Activated CD8-positive, alpha-beta memory T cell treated with anti-CD3 and anti-CD28 coated beads for 48 hours (primary cell): Measurements from ENCODE around the gene COA5.
"Not testable (repeated sequence)": the region's sequence is repeated elsewhere in the genome, so short reads cannot be mapped to it uniquely, and the experiment has no call there.

Experiments used
- DNase-seq, 3 experiments: peaks; one replicate each; pipeline ENCODE4 v3.0.0-alpha.2; 2020; ENCODE audit warnings: low read depth in 2 of 3, low spot score in 2 of 3

Gene COA5

DNA sequence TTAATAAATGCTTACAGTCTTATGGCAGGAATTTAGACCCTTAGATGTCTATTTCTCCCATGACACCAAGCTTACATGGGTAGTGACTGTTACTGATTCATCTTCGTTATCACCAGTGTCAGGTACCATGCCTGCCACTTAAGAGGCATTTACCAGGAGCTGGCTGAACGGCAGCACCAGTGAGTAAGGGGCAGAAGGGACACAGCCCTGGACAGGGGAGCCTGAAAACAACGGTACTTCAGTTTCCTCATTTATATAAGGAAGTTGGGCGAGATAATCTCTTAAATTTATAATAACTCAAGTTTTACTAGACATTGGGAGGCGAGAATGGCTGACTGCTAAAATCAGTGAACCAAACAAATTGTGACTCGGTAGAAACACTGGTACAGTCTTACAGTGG, 1.2 kb downstream of the COA5 start:
- DNase-seq: no peak

DNA sequence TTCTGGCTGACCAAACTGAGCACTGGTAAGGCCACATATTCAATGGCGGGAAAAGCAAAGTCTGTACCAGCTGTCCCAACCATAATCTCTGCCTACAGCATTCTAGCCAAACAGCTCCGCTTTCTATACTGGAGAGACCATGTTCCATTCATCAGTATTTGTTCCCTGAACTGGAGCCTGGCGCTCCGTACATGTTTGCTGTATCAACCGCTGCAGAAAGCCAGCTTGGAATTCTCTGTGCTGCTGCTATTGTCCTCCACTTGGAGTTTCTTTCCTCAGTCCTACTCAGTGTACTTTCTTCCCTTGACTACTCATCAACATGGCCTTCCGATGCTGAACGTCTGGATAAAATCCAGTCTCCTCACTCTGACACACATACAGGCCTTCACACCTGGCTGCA, 1.9 kb downstream of the COA5 start:
- no peak for DNase-seq

DNA sequence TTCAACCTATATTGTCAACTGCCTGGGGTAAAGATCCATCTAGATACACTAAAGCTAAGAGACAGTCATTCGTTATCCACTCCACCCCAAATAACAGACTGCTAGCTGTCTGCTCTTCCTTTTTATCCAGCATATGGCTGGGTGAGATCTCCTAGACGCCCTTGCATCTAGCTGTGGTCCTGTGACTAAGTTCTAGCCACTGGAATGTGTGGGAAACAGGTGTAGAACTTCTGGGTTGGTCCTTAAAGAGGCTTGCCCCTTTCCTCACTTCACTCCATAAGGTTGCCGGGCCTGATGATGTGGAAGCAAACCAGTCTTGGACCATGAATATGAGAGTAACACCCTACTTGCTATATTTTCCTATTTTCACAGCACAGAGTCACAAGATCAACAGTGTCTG, 3.2 kb downstream of the COA5 start:
- DNase-seq: no peak

GRCh38 chr2:98604547-98604946, 3.8 kb downstream of the COA5 start:
- DNase-seq: no peak

DNA sequence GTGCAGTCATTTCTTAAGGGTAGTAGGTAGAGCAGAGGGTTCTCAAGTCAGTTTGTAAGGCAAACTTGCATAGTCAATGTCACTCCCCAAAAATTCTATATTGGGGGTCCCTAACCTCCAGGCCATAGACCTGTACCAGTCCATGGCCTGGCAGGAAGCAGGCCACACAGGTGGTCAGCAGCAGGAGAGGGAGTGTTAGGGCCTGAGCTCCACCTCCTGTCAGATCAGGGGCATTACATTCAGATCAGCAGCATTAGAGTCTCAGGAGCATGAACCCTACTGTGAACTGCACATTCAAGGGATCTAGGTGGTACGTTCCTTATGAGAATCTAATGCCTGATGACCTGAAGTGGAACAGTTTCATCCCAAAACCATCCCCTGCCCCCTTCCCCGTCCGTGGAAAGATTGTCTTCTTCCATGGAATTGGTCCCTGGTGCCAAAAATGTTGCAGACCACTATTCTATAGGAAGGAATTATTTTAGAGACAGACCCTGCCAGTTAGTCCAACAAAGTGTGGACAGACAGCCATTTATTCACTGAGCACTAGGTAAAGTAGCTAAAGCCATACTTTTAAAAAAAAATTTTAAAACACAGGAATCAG, 6.7 kb downstream of the COA5 start:
- no peak for DNase-seq

DNA sequence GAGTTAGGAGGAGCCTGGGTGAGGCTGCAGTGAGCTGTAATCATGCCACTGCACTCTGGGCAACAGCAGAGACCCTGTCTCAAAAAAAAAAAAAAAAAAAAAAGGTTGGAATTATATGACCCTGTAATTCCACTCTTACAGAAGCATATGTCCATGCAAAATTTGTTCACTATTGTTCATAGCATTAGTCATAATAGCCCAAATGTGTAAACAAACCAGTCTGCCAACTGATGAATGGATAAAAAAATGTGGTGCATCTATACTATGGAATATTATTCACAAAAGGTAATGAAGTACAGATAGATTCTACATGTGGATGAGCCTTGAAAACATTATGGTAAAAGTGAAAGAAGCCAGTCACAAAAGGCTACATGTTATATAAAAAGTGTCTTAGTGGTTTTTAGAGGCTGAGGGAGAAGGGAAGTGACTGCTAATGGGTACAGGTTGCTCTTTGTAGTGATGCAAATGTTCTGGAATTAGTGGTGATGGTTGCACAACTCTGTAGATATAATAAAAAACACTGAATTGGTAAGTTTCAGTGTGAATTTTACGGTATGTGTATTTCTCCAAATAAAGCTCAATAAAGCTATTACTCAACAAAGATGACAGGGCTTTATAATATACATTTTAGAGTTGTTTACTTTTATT, 9.4 kb downstream of the COA5 start:
- no peak for DNase-seq

- not testable (repeated sequence) for DNase-seq
These were observed 13.6 kb downstream of the COA5 start for GRCh38 chr2:98594665-98595064.

- no peak for DNase-seq
These were observed 15.7 kb downstream of the COA5 start for GRCh38 chr2:98592565-98592964.

DNA sequence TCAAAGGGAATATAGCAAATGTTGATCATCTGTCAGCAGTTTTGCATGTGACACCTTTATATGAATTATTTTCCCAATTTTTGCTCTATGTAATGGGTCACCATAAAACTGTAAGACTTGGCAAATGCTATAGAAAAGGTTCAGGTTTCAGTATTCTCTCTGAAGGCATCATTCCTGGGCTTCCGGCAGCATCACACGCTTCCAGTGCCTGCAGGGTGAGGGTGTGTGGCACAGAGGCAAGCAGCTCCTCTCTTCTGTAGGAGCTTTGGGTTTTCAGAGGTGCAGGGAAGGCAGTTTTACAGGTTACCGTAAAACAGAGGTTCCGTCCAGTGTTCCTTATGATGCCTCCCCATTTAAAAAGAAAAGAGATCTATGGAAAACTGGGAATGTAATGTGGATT, 18.8 kb downstream of the COA5 start:
- no peak for DNase-seq

GRCh38 chr2:98588880-98589431, 19.4 kb downstream of the COA5 start:
- no peak for DNase-seq

GRCh38 chr2:98586551-98587140, 21.7 kb downstream of the COA5 start:
- no peak for DNase-seq

GRCh38 chr2:98585386-98585785, 22.9 kb downstream of the COA5 start:
- DNase-seq: no peak

- no peak for DNase-seq
These were observed 24.3 kb downstream of the COA5 start for GRCh38 chr2:98583816-98584618.

DNA sequence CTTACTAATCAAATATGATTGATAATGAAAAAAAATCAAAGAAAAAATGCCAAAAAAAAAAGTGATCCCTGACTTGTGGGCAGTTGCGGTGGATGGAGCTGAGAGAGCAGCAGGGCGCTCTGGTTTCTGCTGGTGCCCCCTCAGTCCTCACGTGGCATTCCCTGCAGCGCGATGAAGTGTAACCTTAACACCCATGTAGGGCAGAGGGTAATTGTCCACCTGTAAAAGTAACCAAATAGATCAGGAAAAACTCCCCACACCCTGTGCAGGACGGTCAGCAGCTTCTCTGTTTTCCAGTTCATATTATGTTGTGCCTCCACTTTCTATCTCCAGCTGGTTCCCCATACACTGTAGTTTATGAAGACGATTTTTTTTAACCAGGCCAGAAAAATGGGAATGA, 25.0 kb downstream of the COA5 start:
- no peak for DNase-seq

DNA sequence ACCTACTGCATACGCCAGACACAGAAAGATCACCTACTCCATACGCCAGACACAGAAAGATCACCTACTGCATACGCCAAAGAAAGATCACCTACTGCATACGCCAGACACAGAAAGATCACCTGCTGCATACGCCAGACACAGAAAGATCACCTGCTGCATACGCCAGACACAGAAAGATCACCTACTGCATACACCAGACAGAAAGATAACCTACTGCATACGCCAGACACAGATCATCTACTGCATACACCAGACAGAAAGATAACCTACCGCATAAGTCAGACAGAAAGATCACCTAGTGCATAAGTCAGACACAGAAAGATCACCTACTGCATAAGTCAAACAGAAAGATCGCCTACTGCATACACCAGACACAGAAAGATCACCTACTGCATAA, 25.8 kb downstream of the COA5 start:
- no peak for DNase-seq

DNA sequence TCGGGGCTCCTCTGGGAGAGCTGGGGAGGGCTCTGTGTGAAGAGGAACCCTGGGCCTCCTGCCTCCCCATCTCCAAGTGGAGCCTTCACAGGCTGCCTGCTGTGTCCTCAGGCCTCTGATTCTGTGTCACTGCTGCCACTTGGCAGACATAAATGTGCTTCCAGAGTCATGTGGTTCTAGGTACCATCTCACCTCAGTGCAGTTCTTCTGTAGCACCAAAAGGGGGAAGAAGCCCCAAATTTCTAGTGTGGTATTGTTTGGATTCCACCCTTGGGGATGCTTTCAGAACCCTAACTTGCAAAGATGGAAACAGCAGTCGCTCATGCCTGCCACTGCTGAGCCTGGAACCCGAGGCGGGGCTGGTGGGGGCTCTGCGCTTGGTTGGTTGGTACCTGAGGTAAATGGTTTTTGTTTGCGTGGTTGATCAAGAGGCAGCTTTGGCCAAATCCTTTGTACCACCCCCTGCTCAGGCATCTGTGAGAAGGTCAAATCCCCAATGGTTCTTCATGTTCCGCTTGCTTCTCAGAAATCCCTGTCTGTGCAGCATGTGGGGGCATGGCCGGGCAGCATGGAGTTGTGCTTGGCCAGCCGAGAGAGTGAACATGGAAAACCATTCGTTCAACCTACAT, 27.5 kb downstream of the COA5 start:
- no peak for DNase-seq

GRCh38 chr2:98579926-98580325, 28.4 kb downstream of the COA5 start:
- DNase-seq: no peak

DNA sequence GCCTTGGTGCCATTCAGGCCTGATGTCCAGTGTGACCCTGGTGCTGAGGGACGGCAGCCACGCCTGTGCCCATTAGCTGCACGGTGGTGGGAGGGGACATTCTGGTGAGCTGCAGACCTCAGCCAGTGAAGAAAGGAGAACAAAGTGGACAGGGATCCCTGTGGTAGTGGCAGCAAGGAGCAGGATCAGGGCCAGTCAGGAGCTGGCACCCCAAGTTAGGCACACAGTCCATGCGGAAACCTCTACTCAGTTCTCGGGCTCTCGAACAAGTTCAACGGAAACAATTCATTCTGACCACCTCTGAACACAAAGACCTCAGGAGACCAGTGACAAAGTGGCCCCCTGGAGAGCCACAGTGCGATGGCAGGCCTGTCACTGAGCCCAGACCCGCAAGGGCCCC, 30.1 kb downstream of the COA5 start:
- no peak for DNase-seq

- DNase-seq: no peak
These were observed 31.0 kb downstream of the COA5 start for GRCh38 chr2:98577313-98577712.

- no peak for DNase-seq
These were observed 31.5 kb downstream of the COA5 start for GRCh38 chr2:98576666-98577312.

DNA sequence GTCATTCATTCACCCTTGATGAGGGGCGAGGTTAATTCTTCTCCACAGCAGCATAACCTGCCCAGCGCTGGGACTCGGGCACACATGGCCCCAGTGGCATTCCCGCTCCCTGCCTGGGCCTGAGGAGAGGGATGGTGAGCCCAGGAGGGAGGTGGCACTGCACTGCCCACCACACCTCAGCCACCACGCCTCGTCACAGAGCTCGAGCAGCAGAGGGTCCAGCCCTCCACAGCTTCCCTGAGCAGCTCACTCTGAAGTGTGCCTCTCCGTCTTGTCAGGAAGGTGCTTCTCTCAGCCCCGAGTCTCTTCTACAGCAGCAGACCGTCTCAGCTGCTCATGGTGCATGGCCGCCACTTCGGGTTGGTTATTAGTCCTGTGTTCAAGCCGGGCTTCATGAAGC, 34.9 kb downstream of the COA5 start:
- no peak for DNase-seq
